Measurements from ENCODE around the gene COQ9. TPM values are rescaled to one million over a fixed set of nuclear protein-coding genes. Genes with fewer than 3 reads are reported as not detected.

Gene COQ9
- total and polyA plus RNA-seq, 2 experiments from 2014 or later: 26.6 to 36.3 TPM

DNA sequence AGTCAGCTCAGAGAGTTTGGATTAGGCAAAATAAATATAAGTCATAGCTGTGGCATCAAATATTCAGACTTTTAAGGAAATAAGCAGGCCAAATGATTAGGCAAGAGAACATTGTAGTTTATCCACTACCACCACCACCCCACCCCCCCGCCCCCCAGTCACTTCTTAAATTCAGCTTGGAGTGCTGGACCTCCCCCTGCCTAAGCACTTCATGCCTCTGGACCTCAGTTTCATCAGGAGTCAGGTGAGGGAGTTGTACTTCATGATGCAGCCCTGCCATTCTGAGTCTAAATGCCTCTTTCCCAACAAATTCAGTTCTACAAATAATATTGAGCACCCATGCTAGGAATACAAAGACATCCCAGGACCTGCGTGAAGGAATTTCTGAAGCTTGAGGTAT, 17.2 kb downstream of the COQ9 start:
- Histone ChIP-seq H4K20me1 (replicated peaks; ENCODE audit: insufficient read depth) (peaks cover 11% of the 10 kb centered on the region), H3K36me3 (ENCODE audit: insufficient read depth) (peaks cover 40% of the 10 kb centered on the region), H3K27ac (ENCODE audit: low read depth) (no peak overlapping the region), H3K79me2 (replicated peaks; ENCODE audit: insufficient read depth) (peaks cover 36% of the 10 kb centered on the region), H3K4me3 (no peak overlapping the region), H3K4me2 (no peak overlapping the region), H3K9me2 (ENCODE audit: insufficient read depth) (no peaks in the 10 kb centered on the region), H3K27me3 (ENCODE audit: insufficient read depth) (no peaks in the 10 kb centered on the region), H3F3A (replicated peaks; ENCODE audit: low read depth) (no peaks in the 10 kb centered on the region; the same call in 1 of the 2 replicates), H3K4me1 (ENCODE audit: insufficient read depth) (peaks cover 9% of the 10 kb centered on the region; the same call in 1 of the 2 replicates), H2AFZ (no peak overlapping the region)
- no peak for TF ChIP-seq JUNB (IDR thresholded peaks at IDR 0.05; ENCODE audit: unreplicated experiment)
- TF ChIP-seq, protein P1, sequence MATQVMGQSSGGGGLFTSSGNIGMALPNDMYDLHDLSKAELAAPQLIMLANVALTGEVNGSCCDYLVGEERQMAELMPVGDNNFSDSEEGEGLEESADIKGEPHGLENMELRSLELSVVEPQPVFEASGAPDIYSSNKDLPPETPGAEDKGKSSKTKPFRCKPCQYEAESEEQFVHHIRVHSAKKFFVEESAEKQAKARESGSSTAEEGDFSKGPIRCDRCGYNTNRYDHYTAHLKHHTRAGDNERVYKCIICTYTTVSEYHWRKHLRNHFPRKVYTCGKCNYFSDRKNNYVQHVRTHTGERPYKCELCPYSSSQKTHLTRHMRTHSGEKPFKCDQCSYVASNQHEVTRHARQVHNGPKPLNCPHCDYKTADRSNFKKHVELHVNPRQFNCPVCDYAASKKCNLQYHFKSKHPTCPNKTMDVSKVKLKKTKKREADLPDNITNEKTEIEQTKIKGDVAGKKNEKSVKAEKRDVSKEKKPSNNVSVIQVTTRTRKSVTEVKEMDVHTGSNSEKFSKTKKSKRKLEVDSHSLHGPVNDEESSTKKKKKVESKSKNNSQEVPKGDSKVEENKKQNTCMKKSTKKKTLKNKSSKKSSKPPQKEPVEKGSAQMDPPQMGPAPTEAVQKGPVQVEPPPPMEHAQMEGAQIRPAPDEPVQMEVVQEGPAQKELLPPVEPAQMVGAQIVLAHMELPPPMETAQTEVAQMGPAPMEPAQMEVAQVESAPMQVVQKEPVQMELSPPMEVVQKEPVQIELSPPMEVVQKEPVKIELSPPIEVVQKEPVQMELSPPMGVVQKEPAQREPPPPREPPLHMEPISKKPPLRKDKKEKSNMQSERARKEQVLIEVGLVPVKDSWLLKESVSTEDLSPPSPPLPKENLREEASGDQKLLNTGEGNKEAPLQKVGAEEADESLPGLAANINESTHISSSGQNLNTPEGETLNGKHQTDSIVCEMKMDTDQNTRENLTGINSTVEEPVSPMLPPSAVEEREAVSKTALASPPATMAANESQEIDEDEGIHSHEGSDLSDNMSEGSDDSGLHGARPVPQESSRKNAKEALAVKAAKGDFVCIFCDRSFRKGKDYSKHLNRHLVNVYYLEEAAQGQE (IDR thresholded peaks at IDR 0.05; ENCODE audit: unreplicated experiment): no peak
- H3K36me3 Mint-ChIP-seq (ENCODE audit: low read depth): peaks cover 61% of the 10 kb centered on the region
- no peak overlapping the region; the same call in 2 of the 3 replicates for H3K4me3 Mint-ChIP-seq
- ATAC-seq (no peak), DNase-seq (ENCODE audit: low spot score) (no peak)
- H3K4me1 Mint-ChIP-seq: peaks cover 8% of the 10 kb centered on the region; the same call in 2 of the 3 replicates
- peaks cover 5% of the 10 kb centered on the region for H3K27me3 Mint-ChIP-seq (ENCODE audit: insufficient read depth, low read depth, poor library complexity)
- H3K9me3 Mint-ChIP-seq: no peaks in the 10 kb centered on the region
- H3K27ac Mint-ChIP-seq: no peak overlapping the region

DNA sequence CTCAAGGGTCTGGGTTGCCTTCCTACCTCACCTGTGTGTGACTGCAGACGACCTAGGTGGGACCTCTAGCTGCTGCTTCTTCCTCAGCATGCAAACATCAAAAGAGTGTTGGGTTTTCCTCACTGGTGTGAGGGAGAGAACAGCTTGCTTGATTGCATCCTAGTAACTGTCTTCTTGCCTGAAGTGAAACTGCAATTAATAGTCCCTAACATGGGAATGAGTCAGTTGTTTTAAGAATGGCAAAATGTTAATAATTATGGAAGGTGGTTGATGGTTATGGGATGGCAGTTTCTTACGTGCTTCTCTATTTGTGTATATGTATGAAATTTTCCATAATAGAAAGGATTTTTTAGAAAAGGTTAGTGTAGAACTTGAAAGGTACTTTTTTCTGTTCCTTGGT, 21.1 kb downstream of the COQ9 start:
- Histone ChIP-seq H3K79me2 (replicated peaks; ENCODE audit: insufficient read depth) (peaks cover 30% of the 10 kb centered on the region), H3K36me3 (ENCODE audit: insufficient read depth) (peaks cover 47% of the 10 kb centered on the region), H3K9me2 (ENCODE audit: insufficient read depth) (no peaks in the 10 kb centered on the region), H2AFZ (no peak overlapping the region), H3K27ac (ENCODE audit: low read depth) (no peak overlapping the region), H3K27me3 (ENCODE audit: insufficient read depth) (no peaks in the 10 kb centered on the region), H3K4me2 (no peak overlapping the region), H4K20me1 (replicated peaks; ENCODE audit: insufficient read depth) (peaks cover 11% of the 10 kb centered on the region), H3K4me1 (ENCODE audit: insufficient read depth) (peaks cover 28% of the 10 kb centered on the region), H3K4me3 (no peak overlapping the region), H3F3A (replicated peaks; ENCODE audit: low read depth) (0 out of 2 replicates have a peak, but pooled peaks cover 8% of the 10 kb centered on the region)
- H3K9me3 Mint-ChIP-seq: no peaks in the 10 kb centered on the region
- peaks cover 5% of the 10 kb centered on the region for H3K27me3 Mint-ChIP-seq (ENCODE audit: insufficient read depth, low read depth, poor library complexity)
- peaks cover 74% of the 10 kb centered on the region for H3K36me3 Mint-ChIP-seq (ENCODE audit: low read depth)
- no peak for DNase-seq (ENCODE audit: low spot score)
- H3K4me3 Mint-ChIP-seq: no peak overlapping the region
- no peak for TF ChIP-seq CREB1 (CRISPR knock-in tag; IDR thresholded peaks at IDR 0.05; ENCODE audit: low read depth)
- ATAC-seq: no peak
- H3K4me1 Mint-ChIP-seq: peaks cover 36% of the 10 kb centered on the region
- H3K27ac Mint-ChIP-seq: no peak overlapping the region

DNA sequence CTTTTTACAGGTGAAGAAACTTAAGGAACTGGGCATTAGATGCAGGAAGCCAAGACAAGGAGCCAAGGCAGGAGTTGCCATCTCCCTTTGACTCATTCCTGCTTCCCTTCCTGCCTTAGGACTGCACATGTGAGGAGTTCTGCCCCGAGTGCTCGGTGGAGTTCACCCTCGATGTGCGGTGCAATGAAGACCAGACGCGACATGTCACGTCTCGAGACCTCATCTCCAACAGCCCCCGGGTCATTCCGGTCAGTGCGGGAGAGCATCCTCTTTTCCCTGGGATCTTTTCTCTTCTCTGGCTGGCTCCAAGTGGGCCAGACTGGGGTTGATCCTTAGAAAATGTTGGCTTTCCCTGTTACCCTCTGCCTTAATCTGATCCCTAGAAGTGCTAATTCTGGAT, 21.8 kb downstream of the COQ9 start:
- H3K4me2 ChIP-seq: no peak overlapping the region
- H3K27ac ChIP-seq (ENCODE audit: low read depth): no peak overlapping the region
- H2AFZ ChIP-seq: no peak overlapping the region
- no peak overlapping the region for H3K27ac Mint-ChIP-seq
- DNase-seq (ENCODE audit: low spot score) (no peak), ATAC-seq (no peak)
- H4K20me1 ChIP-seq (replicated peaks; ENCODE audit: insufficient read depth): peaks cover 7% of the 10 kb centered on the region
- H3K4me3 ChIP-seq: no peak overlapping the region
- peaks cover 5% of the 10 kb centered on the region for H3K27me3 Mint-ChIP-seq (ENCODE audit: insufficient read depth, low read depth, poor library complexity)
- peaks cover 21% of the 10 kb centered on the region for H3K4me1 ChIP-seq (ENCODE audit: insufficient read depth)
- peaks cover 32% of the 10 kb centered on the region for H3K4me1 Mint-ChIP-seq
- H3K4me3 Mint-ChIP-seq: no peak overlapping the region
- peaks cover 70% of the 10 kb centered on the region for H3K36me3 Mint-ChIP-seq (ENCODE audit: low read depth)
- no peaks in the 10 kb centered on the region for H3K9me2 ChIP-seq (ENCODE audit: insufficient read depth)
- H3F3A ChIP-seq (replicated peaks; ENCODE audit: low read depth): 0 out of 2 replicates have a peak, but pooled peaks cover 8% of the 10 kb centered on the region
- peaks cover 23% of the 10 kb centered on the region for H3K79me2 ChIP-seq (replicated peaks; ENCODE audit: insufficient read depth)
- peaks cover 47% of the 10 kb centered on the region for H3K36me3 ChIP-seq (ENCODE audit: insufficient read depth)
- no peaks in the 10 kb centered on the region for H3K27me3 ChIP-seq (ENCODE audit: insufficient read depth)
- H3K9me3 Mint-ChIP-seq: no peaks in the 10 kb centered on the region
- TF ChIP-seq, protein P2, sequence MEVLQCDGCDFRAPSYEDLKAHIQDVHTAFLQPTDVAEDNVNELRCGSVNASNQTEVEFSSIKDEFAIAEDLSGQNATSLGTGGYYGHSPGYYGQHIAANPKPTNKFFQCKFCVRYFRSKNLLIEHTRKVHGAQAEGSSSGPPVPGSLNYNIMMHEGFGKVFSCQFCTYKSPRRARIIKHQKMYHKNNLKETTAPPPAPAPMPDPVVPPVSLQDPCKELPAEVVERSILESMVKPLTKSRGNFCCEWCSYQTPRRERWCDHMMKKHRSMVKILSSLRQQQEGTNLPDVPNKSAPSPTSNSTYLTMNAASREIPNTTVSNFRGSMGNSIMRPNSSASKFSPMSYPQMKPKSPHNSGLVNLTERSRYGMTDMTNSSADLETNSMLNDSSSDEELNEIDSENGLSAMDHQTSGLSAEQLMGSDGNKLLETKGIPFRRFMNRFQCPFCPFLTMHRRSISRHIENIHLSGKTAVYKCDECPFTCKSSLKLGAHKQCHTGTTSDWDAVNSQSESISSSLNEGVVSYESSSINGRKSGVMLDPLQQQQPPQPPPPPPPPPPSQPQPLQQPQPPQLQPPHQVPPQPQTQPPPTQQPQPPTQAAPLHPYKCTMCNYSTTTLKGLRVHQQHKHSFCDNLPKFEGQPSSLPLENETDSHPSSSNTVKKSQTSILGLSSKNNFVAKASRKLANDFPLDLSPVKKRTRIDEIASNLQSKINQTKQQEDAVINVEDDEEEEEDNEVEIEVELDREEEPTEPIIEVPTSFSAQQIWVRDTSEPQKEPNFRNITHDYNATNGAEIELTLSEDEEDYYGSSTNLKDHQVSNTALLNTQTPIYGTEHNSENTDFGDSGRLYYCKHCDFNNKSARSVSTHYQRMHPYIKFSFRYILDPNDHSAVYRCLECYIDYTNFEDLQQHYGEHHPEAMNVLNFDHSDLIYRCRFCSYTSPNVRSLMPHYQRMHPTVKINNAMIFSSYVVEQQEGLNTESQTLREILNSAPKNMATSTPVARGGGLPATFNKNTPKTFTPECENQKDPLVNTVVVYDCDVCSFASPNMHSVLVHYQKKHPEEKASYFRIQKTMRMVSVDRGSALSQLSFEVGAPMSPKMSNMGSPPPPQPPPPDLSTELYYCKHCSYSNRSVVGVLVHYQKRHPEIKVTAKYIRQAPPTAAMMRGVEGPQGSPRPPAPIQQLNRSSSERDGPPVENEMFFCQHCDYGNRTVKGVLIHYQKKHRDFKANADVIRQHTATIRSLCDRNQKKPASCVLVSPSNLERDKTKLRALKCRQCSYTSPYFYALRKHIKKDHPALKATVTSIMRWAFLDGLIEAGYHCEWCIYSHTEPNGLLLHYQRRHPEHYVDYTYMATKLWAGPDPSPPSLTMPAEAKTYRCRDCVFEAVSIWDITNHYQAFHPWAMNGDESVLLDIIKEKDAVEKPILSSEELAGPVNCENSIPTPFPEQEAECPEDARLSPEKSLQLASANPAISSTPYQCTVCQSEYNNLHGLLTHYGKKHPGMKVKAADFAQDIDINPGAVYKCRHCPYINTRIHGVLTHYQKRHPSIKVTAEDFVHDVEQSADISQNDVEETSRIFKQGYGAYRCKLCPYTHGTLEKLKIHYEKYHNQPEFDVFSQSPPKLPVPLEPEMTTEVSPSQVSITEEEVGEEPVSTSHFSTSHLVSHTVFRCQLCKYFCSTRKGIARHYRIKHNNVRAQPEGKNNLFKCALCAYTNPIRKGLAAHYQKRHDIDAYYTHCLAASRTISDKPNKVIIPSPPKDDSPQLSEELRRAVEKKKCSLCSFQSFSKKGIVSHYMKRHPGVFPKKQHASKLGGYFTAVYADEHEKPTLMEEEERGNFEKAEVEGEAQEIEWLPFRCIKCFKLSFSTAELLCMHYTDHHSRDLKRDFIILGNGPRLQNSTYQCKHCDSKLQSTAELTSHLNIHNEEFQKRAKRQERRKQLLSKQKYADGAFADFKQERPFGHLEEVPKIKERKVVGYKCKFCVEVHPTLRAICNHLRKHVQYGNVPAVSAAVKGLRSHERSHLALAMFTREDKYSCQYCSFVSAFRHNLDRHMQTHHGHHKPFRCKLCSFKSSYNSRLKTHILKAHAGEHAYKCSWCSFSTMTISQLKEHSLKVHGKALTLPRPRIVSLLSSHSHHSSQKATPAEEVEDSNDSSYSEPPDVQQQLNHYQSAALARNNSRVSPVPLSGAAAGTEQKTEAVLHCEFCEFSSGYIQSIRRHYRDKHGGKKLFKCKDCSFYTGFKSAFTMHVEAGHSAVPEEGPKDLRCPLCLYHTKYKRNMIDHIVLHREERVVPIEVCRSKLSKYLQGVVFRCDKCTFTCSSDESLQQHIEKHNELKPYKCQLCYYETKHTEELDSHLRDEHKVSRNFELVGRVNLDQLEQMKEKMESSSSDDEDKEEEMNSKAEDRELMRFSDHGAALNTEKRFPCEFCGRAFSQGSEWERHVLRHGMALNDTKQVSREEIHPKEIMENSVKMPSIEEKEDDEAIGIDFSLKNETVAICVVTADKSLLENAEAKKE (CRISPR knock-in tag; IDR thresholded peaks at IDR 0.05): no peak
- TF ChIP-seq EZH2phosphoT487 (IDR thresholded peaks at IDR 0.05; ENCODE audit: unreplicated experiment): no peak

Measured in GM23338 (cell line).